Measurements from ENCODE around the gene DGKI. TPM values are rescaled to one million over a fixed set of nuclear protein-coding genes. Genes with fewer than 3 reads are reported as not detected.

The DGKI gene
- total RNA-seq, 4 donors from 2014 or later = 0.44 to 1.1 (median 1.0) TPM; not detected in 1

GRCh38 chr7:137633133-137633532 lies 213.6 kb downstream of the DGKI start:
- H3K27me3 ChIP-seq = no peaks in the 10 kb centered on the region
- intact Hi-C loops (cut with DNase I) = no loop called here
- DNase-seq = no peak
- H3K36me3 ChIP-seq = no peaks in the 10 kb centered on the region
- no peaks in the 10 kb centered on the region for H3K4me1 ChIP-seq
- TF ChIP-seq CTCF (IDR thresholded peaks at IDR 0.05) = no peak
- TF ChIP-seq POLR2A (IDR thresholded peaks at IDR 0.05) = no peak
- WGBS, 2 donors = 64 to 75% methylated on average over 5 of the region's 5 CpGs
- H3K4me3 ChIP-seq = no peak overlapping the region
- H3K27ac ChIP-seq = no peak overlapping the region
- H3K9me3 ChIP-seq = no peaks in the 10 kb centered on the region

GRCh38 chr7:137628216-137628615 lies 218.6 kb downstream of the DGKI start:
- no peaks in the 10 kb centered on the region for H3K4me1 ChIP-seq
- WGBS, 2 donors = 57 to 73% methylated on average over 3 of the region's 3 CpGs
- no peak for DNase-seq
- TF ChIP-seq POLR2A (IDR thresholded peaks at IDR 0.05) (no peak), CTCF (IDR thresholded peaks at IDR 0.05) (no peak)
- no peaks in the 10 kb centered on the region for H3K36me3 ChIP-seq
- H3K27ac ChIP-seq = no peak overlapping the region
- no peaks in the 10 kb centered on the region for H3K9me3 ChIP-seq
- no peak overlapping the region for H3K4me3 ChIP-seq
- intact Hi-C loops (cut with DNase I) = no loop called here
- H3K27me3 ChIP-seq = no peaks in the 10 kb centered on the region

- no peaks in the 10 kb centered on the region for H3K36me3 ChIP-seq
- no peak for DNase-seq
- no peaks in the 10 kb centered on the region for H3K4me1 ChIP-seq
- TF ChIP-seq POLR2A (IDR thresholded peaks at IDR 0.05) = no peak
- peak; percentile 26 to 61 (median 39) for TF ChIP-seq CTCF (IDR thresholded peaks at IDR 0.05)
- H3K9me3 ChIP-seq = no peaks in the 10 kb centered on the region
- H3K27ac ChIP-seq = no peak overlapping the region
- no peak overlapping the region for H3K4me3 ChIP-seq
- intact Hi-C loops (cut with DNase I) = no loop called here
- no peaks in the 10 kb centered on the region for H3K27me3 ChIP-seq
- WGBS, 2 donors = 20 to 25% methylated on average over 8 of the region's 8 CpGs
Observed at GRCh38 chr7:137626469-137627067, 220.2 kb downstream of the DGKI start.

GRCh38 chr7:137625197-137625596 lies 221.6 kb downstream of the DGKI start:
- Histone ChIP-seq H3K27ac (no peak overlapping the region), H3K4me3 (no peak overlapping the region), H3K27me3 (no peaks in the 10 kb centered on the region), H3K36me3 (no peaks in the 10 kb centered on the region), H3K4me1 (no peaks in the 10 kb centered on the region), H3K9me3 (no peaks in the 10 kb centered on the region)
- no peak for TF ChIP-seq CTCF (IDR thresholded peaks at IDR 0.05)
- TF ChIP-seq POLR2A (IDR thresholded peaks at IDR 0.05) = no peak
- WGBS, 2 donors = 53 to 68% methylated on average over 3 to 7 of the region's 7 CpGs
- DNase-seq = no peak
- intact Hi-C loops (cut with DNase I) = no loop called here

GRCh38 chr7:137619181-137619580 lies 227.6 kb downstream of the DGKI start:
- DNase-seq = no peak
- no peak overlapping the region for H3K4me3 ChIP-seq
- intact Hi-C loops (cut with DNase I) = no loop called here
- no peaks in the 10 kb centered on the region for H3K27me3 ChIP-seq
- H3K36me3 ChIP-seq = no peaks in the 10 kb centered on the region
- no peaks in the 10 kb centered on the region for H3K9me3 ChIP-seq
- H3K27ac ChIP-seq = no peak overlapping the region
- WGBS, 2 donors = 67 to 76% methylated on average over 1 of the region's 1 CpG
- TF ChIP-seq POLR2A (IDR thresholded peaks at IDR 0.05) = no peak
- no peak for TF ChIP-seq CTCF (IDR thresholded peaks at IDR 0.05)
- no peaks in the 10 kb centered on the region for H3K4me1 ChIP-seq
